HG02588 (cell line): Measurements from ENCODE around the gene LYZL4.

ENCODE experiments used
- ATAC-seq: cut with Tn5 transposase; IDR thresholded peaks from one replicate; pipeline ENCODE4 v1.9.1; 2021; ENCODE audit warnings: mild to moderate bottlenecking, moderate library complexity; ENCODE audit not compliant: unreplicated experiment

Gene LYZL4

GRCh38 chr3:42410370-42411131 lies at the start of gene LYZL4:
TSS of gene LYZL4 (minus strand) at chr3:42410610. CDS start at chr3:42407251, 3,359 bp downstream.
- no peak for ATAC-seq

GRCh38 chr3:42459151-42459550 lies 48.7 kb upstream of the LYZL4 start:
- no peak for ATAC-seq

GRCh38 chr3:42456211-42456610 lies 45.8 kb upstream of the LYZL4 start:
- no peak for ATAC-seq

- ATAC-seq: no peak
These were observed 41.3 kb upstream of the LYZL4 start for GRCh38 chr3:42451546-42452230.

- ATAC-seq: no peak
These were observed 40.7 kb upstream of the LYZL4 start for GRCh38 chr3:42451116-42451515.

GRCh38 chr3:42450567-42450966 lies 40.2 kb upstream of the LYZL4 start:
- ATAC-seq: no peak

GRCh38 chr3:42447481-42447880 lies 37.1 kb upstream of the LYZL4 start:
- ATAC-seq: no peak

- no peak for ATAC-seq
These were observed 36.0 kb upstream of the LYZL4 start for GRCh38 chr3:42446111-42447050.

GRCh38 chr3:42443819-42444436 lies 33.5 kb upstream of the LYZL4 start:
- ATAC-seq: peak; percentile 78

- no peak for ATAC-seq
These were observed 32.9 kb upstream of the LYZL4 start for GRCh38 chr3:42443292-42443691.

GRCh38 chr3:42442640-42443039 lies 32.2 kb upstream of the LYZL4 start:
- ATAC-seq: no peak

- ATAC-seq: no peak
These were observed 31.4 kb upstream of the LYZL4 start for GRCh38 chr3:42441791-42442190.

GRCh38 chr3:42440924-42441323 lies 30.5 kb upstream of the LYZL4 start:
- ATAC-seq: no peak

GRCh38 chr3:42439261-42440115 lies 29.1 kb upstream of the LYZL4 start:
- ATAC-seq: no peak

GRCh38 chr3:42438758-42439157 lies 28.3 kb upstream of the LYZL4 start:
- no peak for ATAC-seq

GRCh38 chr3:42438193-42438592 lies 27.8 kb upstream of the LYZL4 start:
- ATAC-seq: no peak

GRCh38 chr3:42434777-42435380 lies 24.5 kb upstream of the LYZL4 start:
- ATAC-seq: no peak

GRCh38 chr3:42432485-42432884 lies 22.1 kb upstream of the LYZL4 start:
- ATAC-seq: no peak

GRCh38 chr3:42430781-42431532 lies 20.5 kb upstream of the LYZL4 start:
- ATAC-seq: no peak
